T47D (cell line): ENCODE data around the gene RAE1.
"Not testable (repeated sequence)": the region's sequence is repeated elsewhere in the genome, so short reads cannot be mapped to it uniquely, and the experiment has no call there.

ENCODE experiments used
- DNase-seq, 2 experiments: peaks; one replicate each; pipeline versions ENCODE4 v3.0.0 to v3.0.0-alpha.2; 2011 to 2012; ENCODE audit warnings: low read depth in 1 of 2, low spot score in 1 of 2
- JUND ChIP-seq: IDR thresholded peaks from 2 replicates; pipeline ENCODE4 v1.6.1; 2012; ENCODE audit warnings: low read depth
- in situ Hi-C: cut with HindIII; loops from 2 replicates; pipeline ENCODE4 v1.10.0; 2016; ENCODE audit warnings: low sequenced_read_pairs, low pct_unique_long_range_greater_than_20kb

RAE1 gene

DNA sequence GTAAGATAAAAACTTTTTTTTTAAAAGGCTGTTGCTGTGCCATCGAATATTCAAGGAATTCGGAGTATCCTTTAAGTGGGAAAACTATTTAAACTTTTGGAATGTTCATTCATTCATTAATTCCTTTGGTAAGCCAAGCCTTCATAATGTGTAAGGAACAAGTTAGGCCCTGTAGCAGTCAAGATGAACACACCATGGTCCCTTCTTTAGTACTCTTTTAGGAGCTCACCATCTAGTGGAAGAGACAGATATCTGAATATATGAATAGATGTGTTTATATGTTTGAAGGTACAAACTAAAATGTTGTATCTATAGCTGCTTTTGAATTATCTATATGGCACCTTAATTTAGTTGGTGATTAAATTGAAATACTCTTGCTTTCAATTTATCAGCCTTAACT, 15.7 kb upstream of the RAE1 start:
- in situ Hi-C loops, result no loop called here
- peak in 1 of 2 experiments; percentile 60 for DNase-seq
- no peak for TF ChIP-seq JUND

DNA sequence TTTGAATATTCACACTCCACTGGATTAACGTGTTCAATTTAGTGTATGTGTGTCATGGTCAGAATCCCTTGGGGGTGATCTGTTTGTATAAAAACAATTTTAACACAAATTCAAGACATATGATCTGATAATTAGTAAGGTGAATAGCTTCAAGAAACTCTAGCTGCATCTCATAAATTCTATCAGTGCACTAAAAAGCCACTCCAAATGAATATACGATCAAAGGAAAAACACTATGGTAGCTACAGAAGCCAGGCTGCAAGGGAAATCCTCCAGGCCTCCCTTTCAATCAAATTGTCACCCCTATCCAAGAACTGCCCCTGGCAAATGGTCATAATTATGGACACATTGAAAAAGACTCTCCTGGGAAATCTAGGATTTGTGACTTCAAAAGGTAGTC, 9.4 kb upstream of the RAE1 start:
- in situ Hi-C loops, result no loop called here
- DNase-seq, result no peak
- no peak for TF ChIP-seq JUND

DNA sequence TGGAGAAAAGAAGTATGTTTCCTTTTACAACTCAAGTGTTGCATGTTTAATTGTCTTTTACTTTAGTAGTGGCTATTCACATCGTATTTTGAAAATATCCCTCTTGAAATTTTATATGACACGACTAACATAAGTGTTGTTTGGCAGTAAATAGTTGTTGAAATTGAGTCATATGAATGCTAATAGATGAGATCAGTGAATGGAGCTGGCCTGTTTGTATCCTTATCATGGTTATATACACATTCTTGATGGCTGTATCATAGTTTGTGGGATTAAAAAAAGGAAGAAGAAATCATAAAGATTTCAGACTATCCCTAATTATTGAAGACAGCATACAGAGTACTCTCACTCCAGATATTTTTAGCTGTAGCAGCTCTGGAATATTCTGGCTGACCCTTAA, 8.2 kb upstream of the RAE1 start:
- DNase-seq, result no peak
- in situ Hi-C loops, result no loop called here
- TF ChIP-seq JUND, result no peak

DNA sequence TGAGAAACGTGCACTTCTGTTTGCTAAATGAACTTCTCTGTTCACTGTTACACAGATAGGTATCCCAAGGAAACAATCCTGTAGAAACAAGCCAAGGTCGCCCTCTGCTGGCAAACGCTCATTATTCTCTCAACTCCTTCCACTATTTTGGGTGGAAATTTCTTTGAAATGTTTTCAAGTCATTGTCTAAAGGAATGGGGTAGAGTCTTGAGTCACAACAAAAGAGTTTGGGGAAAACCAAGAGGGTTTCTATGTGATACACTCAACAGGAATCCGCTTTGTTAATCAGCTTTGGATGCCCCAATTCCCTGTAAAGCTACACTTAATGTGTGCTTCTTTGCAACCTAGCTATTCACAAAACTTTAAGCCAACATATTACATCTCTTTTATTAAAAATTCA, 4.6 kb upstream of the RAE1 start:
- in situ Hi-C loops, result no loop called here
- DNase-seq, result peak in 1 of 2 experiments; percentile 81
- TF ChIP-seq JUND, result no peak

DNA sequence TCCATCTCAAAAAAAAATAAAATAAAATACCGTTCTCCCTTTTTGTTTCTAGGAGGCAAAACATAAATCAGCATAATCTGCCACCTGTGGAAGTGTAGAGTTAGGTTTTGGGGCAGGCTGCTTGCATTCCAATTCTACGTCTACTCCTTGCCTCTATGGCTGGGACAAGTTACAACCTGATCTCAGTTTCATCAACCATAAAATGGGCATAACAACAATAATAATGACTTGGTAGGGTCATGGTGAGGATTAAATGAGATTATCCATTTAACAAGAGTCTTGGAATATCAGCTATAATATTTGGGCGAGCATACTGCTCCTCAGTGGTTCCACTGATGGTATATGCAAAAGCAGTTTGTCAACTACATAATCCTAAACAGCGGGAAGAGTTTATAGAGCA, 3.7 kb upstream of the RAE1 start:
- no peak for DNase-seq
- no peak for TF ChIP-seq JUND
- in situ Hi-C loops, result no loop called here

DNA sequence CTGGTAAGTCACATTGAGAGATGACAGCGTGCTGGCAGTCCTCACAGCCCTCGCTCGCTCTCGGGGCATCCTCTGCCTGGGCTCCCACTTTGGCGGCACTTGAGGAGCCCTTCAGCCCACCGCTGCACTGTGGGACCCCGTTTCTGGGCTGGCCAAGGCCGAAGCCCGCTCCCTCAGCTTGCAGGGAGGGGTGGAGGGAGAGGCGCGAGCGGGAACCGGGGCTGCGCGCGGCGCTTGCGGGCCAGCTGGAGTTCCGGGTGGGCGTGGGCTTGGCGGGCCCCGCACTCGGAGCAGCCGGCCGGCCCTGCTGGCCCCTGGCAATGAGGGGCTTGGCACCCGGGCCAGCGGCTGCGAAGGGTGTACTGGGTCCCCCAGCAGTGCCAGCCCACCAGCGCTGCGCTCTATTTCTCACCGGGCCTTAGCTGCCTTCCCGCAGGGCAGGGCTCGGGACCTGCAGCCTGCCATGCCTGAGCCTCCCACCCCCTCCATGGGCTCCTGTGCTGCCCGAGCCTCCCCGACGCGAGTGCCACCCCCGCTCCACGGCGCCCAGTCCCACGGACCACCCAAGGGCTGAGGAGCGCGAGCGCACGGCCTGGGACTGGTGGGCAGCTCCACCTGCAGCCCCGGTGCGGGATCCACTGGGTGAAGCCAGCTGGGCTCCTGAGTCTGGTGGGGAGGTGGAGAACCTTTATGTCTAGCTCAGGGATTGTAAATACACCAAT, 2.7 kb upstream of the RAE1 start:
- DNase-seq, in situ Hi-C loops: not testable (repeated sequence)

DNA sequence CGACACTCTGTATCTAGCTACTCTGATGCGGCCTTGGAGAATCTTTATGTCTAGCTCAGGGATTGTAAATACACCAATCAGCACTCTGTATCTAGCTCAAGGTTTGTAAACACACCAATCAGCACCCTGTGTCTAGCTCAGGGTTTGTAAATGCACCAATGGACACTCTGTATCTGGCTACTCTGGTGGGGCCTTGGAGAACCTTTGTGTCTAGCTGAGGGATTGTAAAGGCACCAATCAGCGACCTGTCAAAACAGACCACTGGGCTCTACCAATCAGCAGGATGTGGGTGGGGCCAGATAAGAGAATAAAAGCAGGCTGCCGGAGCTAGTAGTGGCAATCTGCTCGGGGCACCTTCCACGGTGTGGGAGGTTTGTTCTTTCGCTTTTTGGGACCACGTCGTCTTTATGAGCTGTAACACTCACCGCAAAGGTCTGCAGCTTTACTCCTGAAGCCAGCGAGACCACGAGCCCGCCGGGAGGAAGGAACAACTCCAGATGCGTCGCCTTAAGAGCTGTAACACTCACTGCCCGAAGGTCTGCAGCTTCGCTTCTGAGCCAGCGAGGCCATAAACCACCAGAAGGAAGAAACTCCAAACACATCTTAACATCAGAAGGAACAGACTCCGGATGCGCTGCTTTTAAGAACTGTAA, 2.0 kb upstream of the RAE1 start:
- DNase-seq, in situ Hi-C loops: not testable (repeated sequence)

DNA sequence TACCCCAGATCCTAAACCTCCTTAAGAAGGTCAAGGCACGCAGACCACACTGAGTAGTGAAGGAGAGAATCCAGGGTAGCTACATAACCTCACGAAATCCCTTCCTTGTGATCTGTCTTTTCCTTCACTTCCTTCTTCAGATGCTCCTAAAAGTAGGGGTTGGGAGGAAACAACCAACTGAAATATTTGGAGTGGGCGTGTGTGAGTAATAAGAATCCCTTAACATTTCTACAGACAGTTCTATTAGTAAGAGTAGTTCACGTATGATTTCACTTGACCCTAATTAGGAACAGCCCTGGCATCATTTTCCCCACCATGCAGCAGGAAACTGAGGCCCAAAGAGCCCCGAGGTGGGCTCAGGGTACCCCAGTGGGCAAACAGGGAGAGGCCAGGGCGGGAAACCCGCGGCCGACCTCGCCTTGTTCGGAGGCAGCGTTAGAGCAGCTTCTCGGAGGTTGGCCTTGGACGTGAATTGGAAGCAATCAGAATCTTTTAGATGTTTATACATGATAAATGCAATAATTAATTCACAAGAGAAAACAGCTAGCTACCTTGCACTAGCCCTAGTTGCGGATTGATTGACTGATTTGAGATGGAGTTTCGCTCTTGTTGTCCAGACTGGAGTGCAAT, 859 bp upstream of the RAE1 start:
- TF ChIP-seq JUND, result no peak
- DNase-seq, result no peak
- in situ Hi-C loops, result no loop called here

DNA sequence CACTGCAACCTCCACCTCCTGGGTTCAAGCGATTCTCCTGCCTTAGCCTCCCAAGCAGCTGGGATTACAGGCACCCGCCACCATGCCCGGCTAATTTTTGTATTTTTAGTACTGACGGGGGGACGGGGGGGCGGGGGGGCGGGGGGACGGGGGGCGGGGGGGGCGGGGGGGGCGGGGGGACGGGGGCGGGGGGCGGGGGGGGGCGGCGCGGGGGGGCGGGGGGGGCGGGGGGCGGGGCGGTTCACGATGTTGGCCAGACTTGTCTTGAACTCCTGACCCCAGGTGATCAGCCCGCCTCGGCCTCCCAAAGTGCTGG, 371 bp upstream of the RAE1 start:
- in situ Hi-C loops, result not testable (repeated sequence)

DNA sequence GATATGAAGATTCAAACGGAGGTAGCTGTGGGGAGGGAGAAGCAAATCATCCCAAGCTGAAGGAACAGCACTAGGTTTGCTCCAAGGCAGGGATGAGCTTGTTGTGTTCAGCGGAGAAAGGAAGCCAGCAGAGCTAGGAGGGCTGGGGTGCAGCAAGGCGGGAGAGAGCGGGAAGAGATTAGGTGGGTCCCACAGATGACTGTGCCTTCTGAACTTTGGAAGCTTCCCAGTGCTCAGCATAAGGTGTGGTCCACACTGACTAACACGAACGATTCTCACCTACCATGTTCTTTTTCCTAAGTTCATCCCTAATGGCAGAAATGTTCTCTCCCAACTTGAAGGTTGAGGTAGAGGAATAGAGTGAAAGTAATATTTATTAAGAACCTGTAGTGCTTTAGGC, 1.2 kb downstream of the RAE1 start:
- in situ Hi-C loops, result no loop called here
- no peak for DNase-seq
- TF ChIP-seq JUND, result no peak

More for the DNA sequence above, 371 bp upstream of the RAE1 start:
- not testable (repeated sequence) for DNase-seq

DNA sequence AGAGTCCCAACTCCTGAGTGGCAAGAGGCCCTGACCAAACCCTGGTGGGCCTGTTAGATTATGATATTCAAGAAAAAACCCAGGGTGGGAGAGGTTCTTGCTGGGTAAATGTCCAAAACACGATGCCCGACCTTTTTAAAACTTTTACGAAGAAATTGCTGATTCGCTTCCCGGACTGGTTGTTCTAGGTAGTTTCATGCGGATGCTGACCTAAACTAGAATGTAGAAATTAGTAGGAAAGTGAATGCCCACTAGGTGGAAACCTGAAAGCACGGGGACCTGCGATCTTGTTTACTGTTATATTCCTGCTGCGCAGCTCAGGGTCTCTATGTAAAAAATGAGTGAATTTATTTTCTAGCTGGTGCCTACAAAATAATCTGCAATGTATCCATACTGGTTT, 2.3 kb downstream of the RAE1 start:
- in situ Hi-C loops, result no loop called here
- DNase-seq, result no peak
- TF ChIP-seq JUND, result no peak

DNA sequence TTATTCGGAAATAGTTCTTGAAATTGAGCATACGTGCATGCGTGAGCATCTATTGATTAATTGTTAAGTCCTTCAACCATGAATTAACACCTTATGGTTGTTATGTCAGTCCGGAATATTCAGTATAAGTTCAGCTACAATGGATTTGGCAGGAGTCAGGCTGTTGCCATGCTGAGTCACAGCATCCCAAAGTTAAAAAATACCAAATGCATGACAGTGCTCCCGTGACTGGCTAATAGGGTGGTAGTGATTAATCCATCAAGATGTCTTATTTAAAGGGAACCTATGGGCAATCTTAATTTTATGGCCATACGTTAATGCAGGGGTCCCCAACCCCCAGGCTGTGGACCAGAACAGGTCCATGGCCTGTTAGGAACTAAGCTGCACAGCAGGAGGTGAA, 10.5 kb downstream of the RAE1 start:
- peak in 1 of 2 experiments; percentile 26 for DNase-seq
- in situ Hi-C loops, result no loop called here
- TF ChIP-seq JUND, result no peak

DNA sequence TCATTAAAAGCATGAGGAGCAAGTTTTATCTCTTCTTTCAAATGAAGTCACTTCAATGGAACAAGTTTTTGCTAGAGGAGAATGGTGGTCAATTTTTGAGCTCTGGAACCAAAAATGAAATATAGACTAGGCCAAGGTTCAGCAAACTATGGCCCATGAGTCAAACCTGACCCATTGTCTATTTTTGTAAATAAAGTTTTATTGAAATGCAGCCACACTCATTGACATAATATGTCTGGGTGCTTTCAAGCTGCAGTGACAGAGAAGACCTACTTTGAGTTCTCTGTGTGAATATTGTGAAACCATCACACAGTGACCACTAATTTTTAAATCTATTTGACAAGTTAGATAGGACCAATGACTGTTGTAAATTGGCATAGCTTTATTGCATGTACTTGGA, 13.4 kb downstream of the RAE1 start:
- no peak for DNase-seq
- in situ Hi-C loops, result no loop called here
- no peak for TF ChIP-seq JUND

DNA sequence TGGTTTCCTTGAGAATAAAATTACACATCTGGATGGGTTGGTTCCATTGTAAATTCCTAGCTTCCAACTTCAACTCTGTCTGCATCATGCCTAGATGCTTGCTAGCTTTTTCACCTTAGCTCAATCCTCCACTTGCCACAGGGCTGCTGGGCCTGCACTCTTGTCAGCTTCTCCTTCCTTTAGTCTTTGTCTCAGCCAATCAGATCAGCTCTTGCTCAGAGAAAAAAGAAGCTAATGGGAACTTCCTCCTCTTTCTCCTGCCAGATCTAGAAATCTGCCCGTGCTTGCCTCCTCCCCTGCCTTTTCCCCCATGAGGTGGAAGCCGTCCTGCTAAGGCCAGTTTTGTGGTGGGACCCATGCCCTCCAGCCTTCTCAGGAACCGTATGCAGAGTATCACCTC, 18.5 kb downstream of the RAE1 start:
- DNase-seq, result no peak
- TF ChIP-seq JUND, result no peak
- in situ Hi-C loops, result no loop called here
